ENCODE data around the gene MINDY4. TPM values are rescaled to one million over a fixed set of nuclear protein-coding genes. Genes with fewer than 3 reads are reported as not detected.

Gene MINDY4
- total RNA-seq, 1 experiment from 2014 or later = 1.8 TPM

DNA sequence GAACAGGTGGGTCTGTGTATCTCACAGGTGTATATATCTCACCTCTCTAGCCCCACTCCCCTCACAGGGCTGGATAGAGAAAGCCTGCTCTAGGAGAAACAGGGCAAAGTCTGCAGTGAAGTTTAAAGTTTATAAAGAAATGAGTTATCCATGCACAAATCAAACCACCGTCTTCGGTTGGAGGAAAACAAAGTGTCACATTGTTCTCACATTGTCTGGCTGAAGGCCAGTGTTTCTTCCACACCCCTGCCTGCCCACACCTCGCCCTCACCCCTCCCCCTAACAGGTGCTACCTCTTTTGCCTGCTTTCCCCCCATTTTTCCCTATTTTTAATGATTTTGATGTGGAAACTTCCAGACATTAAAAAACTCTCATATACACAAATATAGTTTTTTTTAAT is 166.2 kb downstream of the MINDY4 start (continued):
- TF ChIP-seq, protein P1, sequence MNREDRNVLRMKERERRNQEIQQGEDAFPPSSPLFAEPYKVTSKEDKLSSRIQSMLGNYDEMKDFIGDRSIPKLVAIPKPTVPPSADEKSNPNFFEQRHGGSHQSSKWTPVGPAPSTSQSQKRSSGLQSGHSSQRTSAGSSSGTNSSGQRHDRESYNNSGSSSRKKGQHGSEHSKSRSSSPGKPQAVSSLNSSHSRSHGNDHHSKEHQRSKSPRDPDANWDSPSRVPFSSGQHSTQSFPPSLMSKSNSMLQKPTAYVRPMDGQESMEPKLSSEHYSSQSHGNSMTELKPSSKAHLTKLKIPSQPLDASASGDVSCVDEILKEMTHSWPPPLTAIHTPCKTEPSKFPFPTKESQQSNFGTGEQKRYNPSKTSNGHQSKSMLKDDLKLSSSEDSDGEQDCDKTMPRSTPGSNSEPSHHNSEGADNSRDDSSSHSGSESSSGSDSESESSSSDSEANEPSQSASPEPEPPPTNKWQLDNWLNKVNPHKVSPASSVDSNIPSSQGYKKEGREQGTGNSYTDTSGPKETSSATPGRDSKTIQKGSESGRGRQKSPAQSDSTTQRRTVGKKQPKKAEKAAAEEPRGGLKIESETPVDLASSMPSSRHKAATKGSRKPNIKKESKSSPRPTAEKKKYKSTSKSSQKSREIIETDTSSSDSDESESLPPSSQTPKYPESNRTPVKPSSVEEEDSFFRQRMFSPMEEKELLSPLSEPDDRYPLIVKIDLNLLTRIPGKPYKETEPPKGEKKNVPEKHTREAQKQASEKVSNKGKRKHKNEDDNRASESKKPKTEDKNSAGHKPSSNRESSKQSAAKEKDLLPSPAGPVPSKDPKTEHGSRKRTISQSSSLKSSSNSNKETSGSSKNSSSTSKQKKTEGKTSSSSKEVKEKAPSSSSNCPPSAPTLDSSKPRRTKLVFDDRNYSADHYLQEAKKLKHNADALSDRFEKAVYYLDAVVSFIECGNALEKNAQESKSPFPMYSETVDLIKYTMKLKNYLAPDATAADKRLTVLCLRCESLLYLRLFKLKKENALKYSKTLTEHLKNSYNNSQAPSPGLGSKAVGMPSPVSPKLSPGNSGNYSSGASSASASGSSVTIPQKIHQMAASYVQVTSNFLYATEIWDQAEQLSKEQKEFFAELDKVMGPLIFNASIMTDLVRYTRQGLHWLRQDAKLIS (CRISPR knock-in tag; IDR thresholded peaks at IDR 0.05; ENCODE audit: borderline replicate concordance) = no peak

DNA sequence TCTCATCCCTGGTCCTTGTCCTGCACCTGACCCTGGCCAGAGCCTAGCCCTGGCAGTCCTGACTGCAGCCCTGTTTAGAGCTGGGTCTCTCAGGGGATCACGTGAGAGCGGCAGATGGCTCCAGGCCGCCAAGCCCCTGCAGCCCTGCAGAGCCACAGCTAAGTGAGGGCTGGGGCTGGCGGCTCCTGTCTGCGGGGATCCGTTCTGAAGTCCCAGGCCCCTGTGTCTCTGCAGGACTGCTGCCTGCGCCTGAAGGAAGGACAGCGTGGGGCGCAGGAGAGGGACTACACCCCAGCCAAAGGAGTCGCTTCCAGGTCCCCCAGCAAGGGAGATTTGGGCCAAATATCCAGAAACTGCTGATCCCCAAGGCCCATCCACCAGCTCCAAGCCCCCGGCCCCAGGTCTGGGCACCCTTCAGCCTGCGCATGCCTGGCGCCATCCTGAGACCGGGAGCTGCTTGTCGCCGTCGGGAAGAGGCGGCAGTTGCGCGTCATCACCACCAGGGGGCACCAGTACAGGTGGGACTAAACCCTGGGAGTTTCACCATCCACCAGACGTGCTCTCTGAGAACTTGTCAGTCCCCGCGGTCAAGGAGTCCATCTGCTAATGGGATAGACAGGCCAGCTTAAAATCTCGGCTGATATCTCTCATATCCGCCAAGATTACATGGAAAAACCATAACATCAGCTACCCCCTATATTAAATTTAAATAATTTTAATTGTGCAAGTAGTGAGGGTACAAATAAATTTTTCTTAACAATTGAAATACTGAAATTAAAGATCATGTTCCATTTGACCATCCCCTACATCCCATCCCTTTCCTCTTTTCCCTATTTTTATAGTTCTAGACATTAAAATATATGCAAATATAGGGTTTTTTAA is 167.5 kb downstream of the MINDY4 start:
- ChIA-PET POLR2A (interaction anchor here (0.5 to 1.8 kb wide), 5 partner anchors 33 to 181 kb away, joined by 3 to 8 read pairs (median 5); no protein-coding TSS in a partner anchor), CTCF (interaction anchor here (0.6 to 3.1 kb wide), 97 partner anchors 8 to 463 kb away, joined by 3 to 107 read pairs (median 5); partner anchors contain the start of genes AQP1, GHRHR and MINDY4)
- Mint-ChIP-seq H3K36me3 (no peaks in the 10 kb centered on the region), H3K27me3 (ENCODE audit: low read depth) (no peaks in the 10 kb centered on the region; the same call in none of the 2 replicates), H3K4me1 (0 out of 2 replicates have a peak, but pooled peaks cover 4% of the 10 kb centered on the region), H3K27ac (no peak overlapping the region), H3K9me3 (no peaks in the 10 kb centered on the region), H3K4me3 (peak overlapping the region; percentile 47)
- ATAC-seq (peak; percentile 95), DNase-seq (ENCODE audit: low spot score) (peak; percentile 98)
- TF ChIP-seq FOXK1 (CRISPR knock-in tag; IDR thresholded peaks at IDR 0.05) (0 out of 2 replicates have a peak, but pooled peaks have one; percentile 44), GRHL2 (CRISPR knock-in tag; IDR thresholded peaks at IDR 0.05; ENCODE audit: insufficient replicate concordance, severe bottlenecking) (no peak), ZNF138 (CRISPR knock-in tag; conservative IDR thresholded peaks at IDR 0.05) (peak; percentile 76; the same call in 1 of the 2 replicates), ESRRA (CRISPR knock-in tag; IDR thresholded peaks at IDR 0.05; ENCODE audit: borderline replicate concordance) (no peak), TEAD1 (CRISPR knock-in tag; IDR thresholded peaks at IDR 0.05) (peak; percentile 45; the same call in 1 of the 2 replicates), NFE2L1 (CRISPR knock-in tag; IDR thresholded peaks at IDR 0.05) (peak; percentile 61; the same call in 1 of the 2 replicates), ZBTB21 (CRISPR knock-in tag; IDR thresholded peaks at IDR 0.05; ENCODE audit: borderline replicate concordance) (peak; percentile 71; the same call in 1 of the 2 replicates), NR3C1 (CRISPR knock-in tag; conservative IDR thresholded peaks at IDR 0.05; ENCODE audit: low read depth) (0 out of 2 replicates have a peak, but pooled peaks have one; percentile 22), SP1 (CRISPR knock-in tag; conservative IDR thresholded peaks at IDR 0.05) (peak; percentile 46; the same call in 1 of the 2 replicates), NR2C2 (CRISPR knock-in tag; IDR thresholded peaks at IDR 0.05) (no peak), MYBL2 (CRISPR knock-in tag; IDR thresholded peaks at IDR 0.05) (peak; percentile 57; the same call in 1 of the 2 replicates), ZNF416 (CRISPR knock-in tag; IDR thresholded peaks at IDR 0.05) (no peak), TP53 (CRISPR knock-in tag; IDR thresholded peaks at IDR 0.05) (no peak), PRRX2 (CRISPR knock-in tag; IDR thresholded peaks at IDR 0.05) (no peak), FOXP1 (CRISPR knock-in tag; IDR thresholded peaks at IDR 0.05; ENCODE audit: borderline replicate concordance) (peak; percentile 83; the same call in 1 of the 2 replicates)
- TF ChIP-seq, protein P2, sequence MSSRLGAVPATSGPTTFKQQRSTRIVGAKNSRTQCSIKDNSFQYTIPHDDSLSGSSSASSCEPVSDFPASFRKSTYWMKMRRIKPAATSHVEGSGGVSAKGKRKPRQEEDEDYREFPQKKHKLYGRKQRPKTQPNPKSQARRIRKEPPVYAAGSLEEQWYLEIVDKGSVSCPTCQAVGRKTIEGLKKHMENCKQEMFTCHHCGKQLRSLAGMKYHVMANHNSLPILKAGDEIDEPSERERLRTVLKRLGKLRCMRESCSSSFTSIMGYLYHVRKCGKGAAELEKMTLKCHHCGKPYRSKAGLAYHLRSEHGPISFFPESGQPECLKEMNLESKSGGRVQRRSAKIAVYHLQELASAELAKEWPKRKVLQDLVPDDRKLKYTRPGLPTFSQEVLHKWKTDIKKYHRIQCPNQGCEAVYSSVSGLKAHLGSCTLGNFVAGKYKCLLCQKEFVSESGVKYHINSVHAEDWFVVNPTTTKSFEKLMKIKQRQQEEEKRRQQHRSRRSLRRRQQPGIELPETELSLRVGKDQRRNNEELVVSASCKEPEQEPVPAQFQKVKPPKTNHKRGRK (CRISPR knock-in tag; IDR thresholded peaks at IDR 0.05; ENCODE audit: borderline replicate concordance) = no peak
- TF ChIP-seq, protein P3, sequence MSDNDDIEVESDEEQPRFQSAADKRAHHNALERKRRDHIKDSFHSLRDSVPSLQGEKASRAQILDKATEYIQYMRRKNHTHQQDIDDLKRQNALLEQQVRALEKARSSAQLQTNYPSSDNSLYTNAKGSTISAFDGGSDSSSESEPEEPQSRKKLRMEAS (CRISPR knock-in tag; IDR thresholded peaks at IDR 0.05) = peak; percentile 81
- TF ChIP-seq, protein P4, sequence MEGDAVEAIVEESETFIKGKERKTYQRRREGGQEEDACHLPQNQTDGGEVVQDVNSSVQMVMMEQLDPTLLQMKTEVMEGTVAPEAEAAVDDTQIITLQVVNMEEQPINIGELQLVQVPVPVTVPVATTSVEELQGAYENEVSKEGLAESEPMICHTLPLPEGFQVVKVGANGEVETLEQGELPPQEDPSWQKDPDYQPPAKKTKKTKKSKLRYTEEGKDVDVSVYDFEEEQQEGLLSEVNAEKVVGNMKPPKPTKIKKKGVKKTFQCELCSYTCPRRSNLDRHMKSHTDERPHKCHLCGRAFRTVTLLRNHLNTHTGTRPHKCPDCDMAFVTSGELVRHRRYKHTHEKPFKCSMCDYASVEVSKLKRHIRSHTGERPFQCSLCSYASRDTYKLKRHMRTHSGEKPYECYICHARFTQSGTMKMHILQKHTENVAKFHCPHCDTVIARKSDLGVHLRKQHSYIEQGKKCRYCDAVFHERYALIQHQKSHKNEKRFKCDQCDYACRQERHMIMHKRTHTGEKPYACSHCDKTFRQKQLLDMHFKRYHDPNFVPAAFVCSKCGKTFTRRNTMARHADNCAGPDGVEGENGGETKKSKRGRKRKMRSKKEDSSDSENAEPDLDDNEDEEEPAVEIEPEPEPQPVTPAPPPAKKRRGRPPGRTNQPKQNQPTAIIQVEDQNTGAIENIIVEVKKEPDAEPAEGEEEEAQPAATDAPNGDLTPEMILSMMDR (IDR thresholded peaks at IDR 0.05) = peak; percentile 98
- TF ChIP-seq, protein P5, sequence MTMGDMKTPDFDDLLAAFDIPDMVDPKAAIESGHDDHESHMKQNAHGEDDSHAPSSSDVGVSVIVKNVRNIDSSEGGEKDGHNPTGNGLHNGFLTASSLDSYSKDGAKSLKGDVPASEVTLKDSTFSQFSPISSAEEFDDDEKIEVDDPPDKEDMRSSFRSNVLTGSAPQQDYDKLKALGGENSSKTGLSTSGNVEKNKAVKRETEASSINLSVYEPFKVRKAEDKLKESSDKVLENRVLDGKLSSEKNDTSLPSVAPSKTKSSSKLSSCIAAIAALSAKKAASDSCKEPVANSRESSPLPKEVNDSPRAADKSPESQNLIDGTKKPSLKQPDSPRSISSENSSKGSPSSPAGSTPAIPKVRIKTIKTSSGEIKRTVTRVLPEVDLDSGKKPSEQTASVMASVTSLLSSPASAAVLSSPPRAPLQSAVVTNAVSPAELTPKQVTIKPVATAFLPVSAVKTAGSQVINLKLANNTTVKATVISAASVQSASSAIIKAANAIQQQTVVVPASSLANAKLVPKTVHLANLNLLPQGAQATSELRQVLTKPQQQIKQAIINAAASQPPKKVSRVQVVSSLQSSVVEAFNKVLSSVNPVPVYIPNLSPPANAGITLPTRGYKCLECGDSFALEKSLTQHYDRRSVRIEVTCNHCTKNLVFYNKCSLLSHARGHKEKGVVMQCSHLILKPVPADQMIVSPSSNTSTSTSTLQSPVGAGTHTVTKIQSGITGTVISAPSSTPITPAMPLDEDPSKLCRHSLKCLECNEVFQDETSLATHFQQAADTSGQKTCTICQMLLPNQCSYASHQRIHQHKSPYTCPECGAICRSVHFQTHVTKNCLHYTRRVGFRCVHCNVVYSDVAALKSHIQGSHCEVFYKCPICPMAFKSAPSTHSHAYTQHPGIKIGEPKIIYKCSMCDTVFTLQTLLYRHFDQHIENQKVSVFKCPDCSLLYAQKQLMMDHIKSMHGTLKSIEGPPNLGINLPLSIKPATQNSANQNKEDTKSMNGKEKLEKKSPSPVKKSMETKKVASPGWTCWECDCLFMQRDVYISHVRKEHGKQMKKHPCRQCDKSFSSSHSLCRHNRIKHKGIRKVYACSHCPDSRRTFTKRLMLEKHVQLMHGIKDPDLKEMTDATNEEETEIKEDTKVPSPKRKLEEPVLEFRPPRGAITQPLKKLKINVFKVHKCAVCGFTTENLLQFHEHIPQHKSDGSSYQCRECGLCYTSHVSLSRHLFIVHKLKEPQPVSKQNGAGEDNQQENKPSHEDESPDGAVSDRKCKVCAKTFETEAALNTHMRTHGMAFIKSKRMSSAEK (CRISPR knock-in tag; IDR thresholded peaks at IDR 0.05; ENCODE audit: borderline replicate concordance) = no peak
- TF ChIP-seq, protein P6, sequence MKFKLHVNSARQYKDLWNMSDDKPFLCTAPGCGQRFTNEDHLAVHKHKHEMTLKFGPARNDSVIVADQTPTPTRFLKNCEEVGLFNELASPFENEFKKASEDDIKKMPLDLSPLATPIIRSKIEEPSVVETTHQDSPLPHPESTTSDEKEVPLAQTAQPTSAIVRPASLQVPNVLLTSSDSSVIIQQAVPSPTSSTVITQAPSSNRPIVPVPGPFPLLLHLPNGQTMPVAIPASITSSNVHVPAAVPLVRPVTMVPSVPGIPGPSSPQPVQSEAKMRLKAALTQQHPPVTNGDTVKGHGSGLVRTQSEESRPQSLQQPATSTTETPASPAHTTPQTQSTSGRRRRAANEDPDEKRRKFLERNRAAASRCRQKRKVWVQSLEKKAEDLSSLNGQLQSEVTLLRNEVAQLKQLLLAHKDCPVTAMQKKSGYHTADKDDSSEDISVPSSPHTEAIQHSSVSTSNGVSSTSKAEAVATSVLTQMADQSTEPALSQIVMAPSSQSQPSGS (CRISPR knock-in tag; IDR thresholded peaks at IDR 0.05; ENCODE audit: borderline replicate concordance, low read depth) = no peak

Measured in WTC11 (cell line).